OCI-LY7 (cell line): ENCODE measurements around the gene LIPC. TPM values are rescaled to one million over a fixed set of nuclear protein-coding genes. Genes with fewer than 3 reads are reported as not detected.
A peak's percentile ranks its signal among the peaks of the same experiment; 100 is the strongest.

Experiments used
- BruUV-seq: library from RNA; stranded (reverse); fragments of 400-500 nt; replicated peaks from 2 replicates; lab custom pipeline; 2021; lab: Mats Ljungman, UMichigan
- CTCF ChIA-PET: fragments of 300-600 bp; sonication (Branson Sonifier 250); formaldehyde crosslinking; loops from one replicate; lab custom pipeline; 2022; ENCODE audit warnings: antibody characterized with exemption; ENCODE audit not compliant: unreplicated experiment; lab: Charles Lee
- POLR2A ChIA-PET: fragments of 300-600 bp; sonication (Branson Sonifier 250); formaldehyde crosslinking; loops from one replicate; lab custom pipeline; 2022; ENCODE audit warnings: antibody characterized with exemption; lab: Charles Lee
- DNase-seq: peaks from one replicate; pipeline ENCODE4 v3.0.0-alpha.2; 2015; ENCODE audit warnings: low spot score
- H2AFZ ChIP-seq: fragments of 200-600 bp; sonication (generic), shearing (Covaris generic); 2 replicates; pipeline ENCODE4 v1.6.1; 2014; ENCODE audit warnings: mild to moderate bottlenecking, antibody characterized with exemption, low read length, moderate library complexity
- H3K27ac ChIP-seq: fragments of 200-600 bp; sonication (generic); 2 replicates; pipeline ENCODE4 v1.5.1; 2014; ENCODE audit warnings: mixed run types, low read depth, mild to moderate bottlenecking, moderate library complexity, low read length, inconsistent platforms; ENCODE audit not compliant: poor library complexity, severe bottlenecking
- H3K36me3 ChIP-seq: fragments of 200-600 bp; sonication (generic); 2 replicates; pipeline ENCODE4 v1.6.1; 2014; ENCODE audit warnings: mild to moderate bottlenecking, antibody characterized with exemption, low read length, moderate library complexity, mixed read lengths; ENCODE audit not compliant: insufficient read depth
- H3K4me1 ChIP-seq: fragments of 200-600 bp; sonication (generic); 2 replicates; pipeline ENCODE4 v1.5.1; 2014; ENCODE audit warnings: mild to moderate bottlenecking, low read length; ENCODE audit not compliant: insufficient read depth, poor library complexity, severe bottlenecking
- H3K4me2 ChIP-seq: fragments of 200-600 bp; sonication (generic); 2 replicates; pipeline ENCODE4 v1.6.1; 2014; ENCODE audit warnings: mild to moderate bottlenecking, low read length
- H3K4me3 ChIP-seq: fragments of 200-600 bp; sonication (generic); 2 replicates; pipeline ENCODE4 v1.5.1; 2014; ENCODE audit warnings: mild to moderate bottlenecking, low read depth, low read length; ENCODE audit not compliant: poor library complexity, severe bottlenecking
- H3K79me2 ChIP-seq: fragments of 200-600 bp; sonication (generic); 2 replicates; pipeline ENCODE4 v1.6.1; 2016; ENCODE audit warnings: low read depth, mild to moderate bottlenecking, low read length, moderate library complexity, mixed read lengths; ENCODE audit not compliant: insufficient read depth
- H3K9me2 ChIP-seq: fragments of 200-600 bp; sonication (generic); 2 replicates; pipeline ENCODE4 v1.6.1; 2016; ENCODE audit warnings: mild to moderate bottlenecking, low read length, mixed read lengths; ENCODE audit not compliant: insufficient read depth
- H3K9me3 ChIP-seq: fragments of 200-600 bp; sonication (generic); 2 replicates; pipeline ENCODE4 v1.6.1; 2014; ENCODE audit warnings: mild to moderate bottlenecking, mixed run types, low read length, mixed read lengths
- H4K20me1 ChIP-seq: fragments of 200-600 bp; sonication (generic); 2 replicates; pipeline ENCODE4 v1.6.1; 2014; ENCODE audit warnings: mild to moderate bottlenecking, antibody characterized with exemption, low read length, moderate library complexity, mixed read lengths; ENCODE audit not compliant: insufficient read depth
- EZH2phosphoT487 ChIP-seq: fragments of 200-600 bp; sonication (generic); IDR thresholded peaks from 2 replicates; pipeline ENCODE4 v1.6.1; 2018; ENCODE audit warnings: low read depth, borderline replicate concordance, mild to moderate bottlenecking, mixed run types, antibody characterized with exemption, low read length, moderate library complexity, mixed read lengths
- intact Hi-C: fragments of 100-400 bp; cut with micrococcal nuclease; formaldehyde crosslinking; loops from one replicate; pipeline ENCODE4 v1.10.0; 2022; ENCODE audit not compliant: unreplicated experiment
- total RNA-seq, 2 experiments: library from RNA; depleted of rRNA in 1 of 2; stranded (reverse); fragments of >200 nt in 1 of 2; shearing (Covaris generic) in 1 of 2; gene quantifications; 2 replicates each; pipeline ENCODE4 v1.2.3, GENCODE V29; 2014 to 2022
- TF ChIP-seq, protein P1 (sequence below): fragments of 200-600 bp; sonication (generic); conservative IDR thresholded peaks from 2 replicates; pipeline ENCODE4 v1.5.1; 2014; ENCODE audit warnings: mild to moderate bottlenecking, antibody characterized with exemption, low read length, moderate library complexity, mixed read lengths

Gene LIPC
- total RNA-seq, 2 experiments from 2014 or later, result 0.50 TPM; not detected in 1

DNA sequence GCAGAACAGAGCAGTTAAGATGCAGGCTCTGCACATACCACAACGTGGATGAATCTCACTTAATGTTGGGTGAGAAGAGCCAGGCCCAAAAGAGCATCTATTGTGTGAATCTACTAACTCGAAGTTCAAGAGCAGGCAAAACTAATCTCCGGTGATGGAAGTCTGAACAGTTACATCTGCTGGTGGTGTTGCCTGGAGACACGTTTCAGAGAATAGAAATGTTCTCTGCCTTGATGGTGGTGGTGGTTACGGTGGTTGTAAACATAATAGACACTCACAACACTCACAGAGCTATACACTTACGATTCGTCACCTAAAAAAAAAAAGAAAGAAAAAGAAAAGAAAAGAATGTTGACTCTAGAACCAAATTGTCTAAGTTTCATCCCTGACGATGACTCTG, 86.8 kb downstream of the LIPC start:
- CTCF ChIA-PET, result no interaction called here
- intact Hi-C loops, result no loop called here
- H3K4me3 ChIP-seq, result no peak overlapping the region
- H3K4me1 ChIP-seq, result no peaks in the 10 kb centered on the region
- no peaks in the 10 kb centered on the region for H4K20me1 ChIP-seq
- H3K27ac ChIP-seq, result no peak overlapping the region
- no peaks in the 10 kb centered on the region for H3K9me2 ChIP-seq
- no peaks in the 10 kb centered on the region for H3K79me2 ChIP-seq
- H3K4me2 ChIP-seq, result peak overlapping the region; percentile 19; the same call in 1 of the 2 replicates
- POLR2A ChIA-PET, result no interaction called here
- DNase-seq, result no peak
- TF ChIP-seq, protein P1, sequence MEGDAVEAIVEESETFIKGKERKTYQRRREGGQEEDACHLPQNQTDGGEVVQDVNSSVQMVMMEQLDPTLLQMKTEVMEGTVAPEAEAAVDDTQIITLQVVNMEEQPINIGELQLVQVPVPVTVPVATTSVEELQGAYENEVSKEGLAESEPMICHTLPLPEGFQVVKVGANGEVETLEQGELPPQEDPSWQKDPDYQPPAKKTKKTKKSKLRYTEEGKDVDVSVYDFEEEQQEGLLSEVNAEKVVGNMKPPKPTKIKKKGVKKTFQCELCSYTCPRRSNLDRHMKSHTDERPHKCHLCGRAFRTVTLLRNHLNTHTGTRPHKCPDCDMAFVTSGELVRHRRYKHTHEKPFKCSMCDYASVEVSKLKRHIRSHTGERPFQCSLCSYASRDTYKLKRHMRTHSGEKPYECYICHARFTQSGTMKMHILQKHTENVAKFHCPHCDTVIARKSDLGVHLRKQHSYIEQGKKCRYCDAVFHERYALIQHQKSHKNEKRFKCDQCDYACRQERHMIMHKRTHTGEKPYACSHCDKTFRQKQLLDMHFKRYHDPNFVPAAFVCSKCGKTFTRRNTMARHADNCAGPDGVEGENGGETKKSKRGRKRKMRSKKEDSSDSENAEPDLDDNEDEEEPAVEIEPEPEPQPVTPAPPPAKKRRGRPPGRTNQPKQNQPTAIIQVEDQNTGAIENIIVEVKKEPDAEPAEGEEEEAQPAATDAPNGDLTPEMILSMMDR, result no peak
- no peak for TF ChIP-seq EZH2phosphoT487
- H3K9me3 ChIP-seq, result no peaks in the 10 kb centered on the region
- H2AFZ ChIP-seq, result peak overlapping the region; percentile 8; the same call in 1 of the 2 replicates
- BruUV-seq, result no TSS peak
- no peaks in the 10 kb centered on the region for H3K36me3 ChIP-seq

DNA sequence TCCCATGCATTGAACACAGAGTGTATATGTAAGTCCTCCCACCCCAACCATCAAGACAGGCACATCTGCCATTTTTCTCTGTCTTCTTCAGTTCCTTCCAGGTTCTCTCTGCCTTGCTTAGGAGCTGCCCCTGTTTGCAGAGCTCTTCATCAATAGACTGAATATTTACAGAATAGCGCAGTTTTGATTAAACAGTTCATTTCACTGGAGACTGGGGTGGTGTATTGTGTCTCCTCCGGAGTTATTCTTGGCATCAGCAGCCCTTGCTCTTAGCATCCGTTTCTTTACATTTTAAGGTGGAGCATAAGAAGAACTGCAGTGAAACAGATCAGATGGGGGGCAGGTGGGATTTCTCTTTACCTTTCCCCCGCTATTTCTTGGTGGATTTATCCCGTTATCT, 87.7 kb downstream of the LIPC start:
- H3K36me3 ChIP-seq, result no peaks in the 10 kb centered on the region
- intact Hi-C loops, result no loop called here
- no peaks in the 10 kb centered on the region for H3K9me2 ChIP-seq
- TF ChIP-seq EZH2phosphoT487, result no peak
- TF ChIP-seq, protein P1, result no peak
- H3K4me1 ChIP-seq, result no peaks in the 10 kb centered on the region
- no TSS peak for BruUV-seq
- ChIA-PET POLR2A (no interaction called here), CTCF (no interaction called here)
- no peaks in the 10 kb centered on the region for H4K20me1 ChIP-seq
- H3K27ac ChIP-seq, result no peak overlapping the region
- H2AFZ ChIP-seq, result no peak overlapping the region
- H3K4me2 ChIP-seq, result no peak overlapping the region
- no peaks in the 10 kb centered on the region for H3K9me3 ChIP-seq
- H3K4me3 ChIP-seq, result no peak overlapping the region
- no peak for DNase-seq
- H3K79me2 ChIP-seq, result no peaks in the 10 kb centered on the region

DNA sequence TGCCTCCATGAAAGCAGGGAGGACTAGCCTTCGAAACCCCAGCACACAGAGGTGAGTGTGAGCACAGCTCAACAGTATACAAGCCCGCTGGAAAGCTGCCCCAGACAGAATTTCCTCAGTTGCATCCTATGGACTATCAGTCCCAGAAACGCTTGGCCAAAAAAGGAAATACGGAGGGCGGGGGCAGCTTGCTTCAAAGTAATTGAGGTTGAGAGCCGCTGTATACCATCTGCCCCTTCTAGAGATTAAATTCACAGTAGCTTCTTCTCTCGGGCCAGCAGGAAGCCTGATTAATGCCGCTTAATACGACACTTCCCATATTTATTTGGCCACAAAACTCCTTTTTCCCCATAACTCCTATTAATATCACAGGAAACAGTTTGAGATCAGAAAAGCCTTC, 88.7 kb downstream of the LIPC start:
- Histone ChIP-seq H3K9me2 (no peaks in the 10 kb centered on the region), H4K20me1 (no peaks in the 10 kb centered on the region), H3K79me2 (no peaks in the 10 kb centered on the region), H3K4me2 (no peak overlapping the region), H3K4me1 (no peaks in the 10 kb centered on the region), H3K4me3 (no peak overlapping the region), H3K27ac (no peak overlapping the region), H3K9me3 (no peaks in the 10 kb centered on the region), H3K36me3 (no peaks in the 10 kb centered on the region), H2AFZ (no peak overlapping the region)
- ChIA-PET POLR2A (interaction anchor here (0.6 kb wide), 1 partner anchor 1556 kb away, joined by 3 read pairs; no protein-coding TSS in a partner anchor), CTCF (no interaction called here)
- no peak for DNase-seq
- intact Hi-C loops, result no loop called here
- TF ChIP-seq, protein P1, result no peak
- TF ChIP-seq EZH2phosphoT487, result no peak
- BruUV-seq, result no TSS peak
